GM13976 (cell line): Measurements from ENCODE around the gene SOX5.

Source experiments
- DNase-seq: peaks from one replicate; pipeline ENCODE4 v3.0.0; 2012; ENCODE audit warnings: low spot score
- CTCF ChIP-seq: IDR thresholded peaks from 2 replicates; pipeline ENCODE4 v1.5.1; 2012; ENCODE audit warnings: borderline replicate concordance, mild to moderate bottlenecking; ENCODE audit not compliant: insufficient read depth; ENCODE audit errors: extremely low read depth, missing control alignments, control extremely low read depth
- in situ Hi-C: fragments of 300-500 bp; cut with MboI; formaldehyde crosslinking; loops from one replicate; pipeline ENCODE4 v1.12.0; 2022; ENCODE audit warnings: low sequenced_read_pairs, mixed read lengths, inconsistent platforms; ENCODE audit not compliant: unreplicated experiment

The SOX5 gene

GRCh38 chr12:23585782-23586163 lies 363.7 kb downstream of the SOX5 start:
- no peak for DNase-seq
- no peak for TF ChIP-seq CTCF
- in situ Hi-C loops, result no loop called here

- in situ Hi-C loops, result no loop called here
- no peak for TF ChIP-seq CTCF
- DNase-seq, result no peak
These were observed 364.2 kb downstream of the SOX5 start for GRCh38 chr12:23585156-23585781.

- DNase-seq, result no peak
- in situ Hi-C loops, result no loop called here
- no peak for TF ChIP-seq CTCF
These were observed 367.6 kb downstream of the SOX5 start for GRCh38 chr12:23581913-23582312.

- no peak for DNase-seq
- no peak for TF ChIP-seq CTCF
- in situ Hi-C loops, result no loop called here
These were observed 370.2 kb downstream of the SOX5 start for GRCh38 chr12:23579257-23579656.

GRCh38 chr12:23576372-23576771 lies 373.1 kb downstream of the SOX5 start:
- in situ Hi-C loops, result no loop called here
- TF ChIP-seq CTCF, result no peak
- DNase-seq, result no peak

- DNase-seq, result no peak
- in situ Hi-C loops, result no loop called here
- no peak for TF ChIP-seq CTCF
These were observed 380.1 kb downstream of the SOX5 start for GRCh38 chr12:23569356-23569755.
